Germinal center (tissue), 1 donor: Measurements from ENCODE around the gene C9orf72.

Experiments used
- DNase-seq: peaks from one replicate; pipeline ENCODE4 v3.0.0; 2012; ENCODE audit warnings: mixed read lengths, low spot score

Gene C9orf72

GRCh38 chr9:27573634-27574590 is 631 bp upstream of the C9orf72 start:
- peak; percentile 94 for DNase-seq

GRCh38 chr9:27572566-27572917 is 739 bp downstream of the C9orf72 start:
- DNase-seq, result peak; percentile 60

- no peak for DNase-seq
Measured at GRCh38 chr9:27572061-27572460, 1.2 kb downstream of the C9orf72 start.

- DNase-seq, result no peak
Measured at GRCh38 chr9:27571011-27571410, 2.3 kb downstream of the C9orf72 start.

GRCh38 chr9:27569406-27569805 is 3.9 kb downstream of the C9orf72 start:
- DNase-seq, result no peak

GRCh38 chr9:27566118-27566517 is 7.2 kb downstream of the C9orf72 start:
- no peak for DNase-seq

GRCh38 chr9:27565696-27566095 is 7.6 kb downstream of the C9orf72 start:
- DNase-seq, result no peak

GRCh38 chr9:27564670-27565069 is 8.6 kb downstream of the C9orf72 start:
- DNase-seq, result no peak

GRCh38 chr9:27563738-27564430 is 9.4 kb downstream of the C9orf72 start:
- no peak for DNase-seq

GRCh38 chr9:27561685-27562084 is 11.6 kb downstream of the C9orf72 start:
- DNase-seq, result no peak

GRCh38 chr9:27560457-27560856 is 12.8 kb downstream of the C9orf72 start:
- DNase-seq, result no peak

- no peak for DNase-seq
Measured at GRCh38 chr9:27558307-27558706, 15.0 kb downstream of the C9orf72 start.

- DNase-seq, result no peak
Measured at GRCh38 chr9:27556470-27556869, 16.8 kb downstream of the C9orf72 start.

- no peak for DNase-seq
Measured at GRCh38 chr9:27554712-27555111, 18.6 kb downstream of the C9orf72 start.

GRCh38 chr9:27549196-27549755 is 24.0 kb downstream of the C9orf72 start:
- no peak for DNase-seq

GRCh38 chr9:27548055-27548741 is 25.1 kb downstream of the C9orf72 start:
- no peak for DNase-seq

- DNase-seq, result no peak
Measured at GRCh38 chr9:27545471-27545870, 27.8 kb downstream of the C9orf72 start.

GRCh38 chr9:27542508-27542907 is 30.8 kb downstream of the C9orf72 start:
- no peak for DNase-seq

GRCh38 chr9:27541740-27542139 is 31.5 kb downstream of the C9orf72 start:
- DNase-seq, result no peak

- no peak for DNase-seq
Measured at GRCh38 chr9:27540502-27540901, 32.8 kb downstream of the C9orf72 start.

GRCh38 chr9:27539479-27540441 is 33.5 kb downstream of the C9orf72 start:
- DNase-seq, result no peak
